T47D (cell line): Measurements from ENCODE around the gene HNF4A.

ENCODE experiments used
- DNase-seq, 2 experiments: peaks; one replicate each; pipeline versions ENCODE4 v3.0.0 to v3.0.0-alpha.2; 2011 to 2012; ENCODE audit warnings: low read depth in 1 of 2, low spot score in 1 of 2
- JUND ChIP-seq: IDR thresholded peaks from 2 replicates; pipeline ENCODE4 v1.6.1; 2012; ENCODE audit warnings: low read depth
- in situ Hi-C: cut with HindIII; loops from 2 replicates; pipeline ENCODE4 v1.10.0; 2016; ENCODE audit warnings: low sequenced_read_pairs, low pct_unique_long_range_greater_than_20kb

Gene HNF4A

GRCh38 chr20:44398335-44398734, 42.8 kb downstream of the HNF4A start:
- in situ Hi-C loops = no loop called here

GRCh38 chr20:44399446-44399845, 43.9 kb downstream of the HNF4A start:
- TF ChIP-seq JUND = no peak
- DNase-seq = no peak
- in situ Hi-C loops = no loop called here

More at GRCh38 chr20:44398335-44398734, 42.8 kb downstream of the HNF4A start:
- TF ChIP-seq JUND = no peak
- no peak for DNase-seq

- in situ Hi-C loops = no loop called here
- TF ChIP-seq JUND = no peak
Observed at GRCh38 chr20:44400671-44400969, 45.1 kb downstream of the HNF4A start.

GRCh38 chr20:44400970-44401769, 45.7 kb downstream of the HNF4A start:
- in situ Hi-C loops = no loop called here
- TF ChIP-seq JUND = no peak
- no peak for DNase-seq

More at GRCh38 chr20:44400671-44400969, 45.1 kb downstream of the HNF4A start:
- no peak for DNase-seq

GRCh38 chr20:44401770-44402390, 46.4 kb downstream of the HNF4A start:
- no peak for DNase-seq
- in situ Hi-C loops = no loop called here
- no peak for TF ChIP-seq JUND

- in situ Hi-C loops = no loop called here
- TF ChIP-seq JUND = no peak
- DNase-seq = no peak
Observed at GRCh38 chr20:44402391-44403193, 47.1 kb downstream of the HNF4A start.

- in situ Hi-C loops = no loop called here
- no peak for DNase-seq
- no peak for TF ChIP-seq JUND
Observed at GRCh38 chr20:44403194-44404112, 48.0 kb downstream of the HNF4A start.

GRCh38 chr20:44404204-44405181, 49.0 kb downstream of the HNF4A start:
- in situ Hi-C loops = no loop called here
- DNase-seq = no peak
- no peak for TF ChIP-seq JUND

- in situ Hi-C loops = no loop called here
- no peak for DNase-seq
- no peak for TF ChIP-seq JUND
Observed at GRCh38 chr20:44405257-44405656, 49.8 kb downstream of the HNF4A start.

GRCh38 chr20:44405785-44406571, 50.5 kb downstream of the HNF4A start:
- no peak for DNase-seq
- no peak for TF ChIP-seq JUND
- in situ Hi-C loops = no loop called here
